Fibroblast of skin of abdomen (primary cell): Measurements from ENCODE around the gene CACNG7.
"Not testable (repeated sequence)": the region's sequence is repeated elsewhere in the genome, so short reads cannot be mapped to it uniquely, and the experiment has no call there.

Experiments used
- DNase-seq: peaks from one replicate; pipeline ENCODE4 v3.0.0-alpha.2; 2013

Gene CACNG7

GRCh38 chr19:53906211-53907192 lies 2.6 kb upstream of the CACNG7 start:
- DNase-seq, result no peak

GRCh38 chr19:53907193-53907581 lies 1.9 kb upstream of the CACNG7 start:
- no peak for DNase-seq

GRCh38 chr19:53907690-53908089 lies 1.4 kb upstream of the CACNG7 start:
- DNase-seq, result no peak

- DNase-seq, result peak; percentile 49
These were observed 758 bp upstream of the CACNG7 start for GRCh38 chr19:53908106-53908934.

GRCh38 chr19:53909471-53910169 lies 542 bp downstream of the CACNG7 start:
- DNase-seq, result no peak

- no peak for DNase-seq
These were observed 1.1 kb downstream of the CACNG7 start for GRCh38 chr19:53910170-53910518.

- no peak for DNase-seq
These were observed 3.6 kb downstream of the CACNG7 start for GRCh38 chr19:53912653-53913052.

GRCh38 chr19:53915000-53915399 lies 5.9 kb downstream of the CACNG7 start:
- DNase-seq, result no peak

- DNase-seq, result no peak
These were observed 6.9 kb downstream of the CACNG7 start for GRCh38 chr19:53916004-53916403.

- no peak for DNase-seq
These were observed 8.3 kb downstream of the CACNG7 start for GRCh38 chr19:53917356-53917755.

GRCh38 chr19:53927739-53928138 lies 18.7 kb downstream of the CACNG7 start:
- peak; percentile 44 for DNase-seq

GRCh38 chr19:53936029-53936428 lies 27.0 kb downstream of the CACNG7 start:
- DNase-seq, result no peak

GRCh38 chr19:53942001-53942786 lies 33.1 kb downstream of the CACNG7 start:
- no peak for DNase-seq

- DNase-seq, result no peak
These were observed 35.3 kb downstream of the CACNG7 start for GRCh38 chr19:53944416-53944815.

- no peak for DNase-seq
These were observed 35.9 kb downstream of the CACNG7 start for GRCh38 chr19:53944933-53945332.

- no peak for DNase-seq
These were observed 36.4 kb downstream of the CACNG7 start for GRCh38 chr19:53945441-53945840.

- DNase-seq, result no peak
These were observed 36.9 kb downstream of the CACNG7 start for GRCh38 chr19:53945998-53946397.

GRCh38 chr19:53947624-53948023 lies 38.5 kb downstream of the CACNG7 start:
- DNase-seq, result no peak

- DNase-seq, result not testable (repeated sequence)
These were observed 39.5 kb downstream of the CACNG7 start for GRCh38 chr19:53948611-53949010.

- DNase-seq, result no peak
These were observed 42.4 kb downstream of the CACNG7 start for GRCh38 chr19:53951436-53951835.

- DNase-seq, result no peak
These were observed 42.9 kb downstream of the CACNG7 start for GRCh38 chr19:53951947-53952346.

- no peak for DNase-seq
These were observed 44.3 kb downstream of the CACNG7 start for GRCh38 chr19:53953383-53953782.
